ENCODE measurements around the gene ARPP21.

Gene ARPP21

DNA sequence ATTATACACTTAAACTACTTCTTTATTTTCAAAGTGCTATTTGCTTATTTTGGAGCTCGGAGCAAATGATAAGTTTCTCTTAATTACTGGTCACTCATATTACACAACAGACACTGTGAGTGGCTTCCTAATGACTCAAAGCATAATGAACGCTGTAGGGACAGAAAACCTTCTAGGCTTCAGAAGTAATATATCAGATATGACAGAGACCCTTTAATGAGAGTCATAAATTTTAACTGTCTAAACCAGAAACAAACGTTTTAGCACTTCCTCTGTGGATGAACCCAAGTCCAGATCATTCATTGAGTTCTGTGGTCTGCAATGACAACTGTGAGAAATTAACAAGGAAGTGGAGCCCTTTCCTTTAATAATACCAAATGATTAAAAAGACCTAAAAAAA lies 66.6 kb downstream of the ARPP21 start:
- no peak overlapping the region for H3K27ac ChIP-seq (ENCODE audit: extremely low read depth, low read depth, low read length)
- no peaks in the 10 kb centered on the region for H3K4me1 ChIP-seq (ENCODE audit: control insufficient read depth, insufficient read depth, low read length)
- TF ChIP-seq ZBTB48 (tag by site-specific recombination; IDR thresholded peaks at IDR 0.05), result no peak
- TF ChIP-seq, protein P1, sequence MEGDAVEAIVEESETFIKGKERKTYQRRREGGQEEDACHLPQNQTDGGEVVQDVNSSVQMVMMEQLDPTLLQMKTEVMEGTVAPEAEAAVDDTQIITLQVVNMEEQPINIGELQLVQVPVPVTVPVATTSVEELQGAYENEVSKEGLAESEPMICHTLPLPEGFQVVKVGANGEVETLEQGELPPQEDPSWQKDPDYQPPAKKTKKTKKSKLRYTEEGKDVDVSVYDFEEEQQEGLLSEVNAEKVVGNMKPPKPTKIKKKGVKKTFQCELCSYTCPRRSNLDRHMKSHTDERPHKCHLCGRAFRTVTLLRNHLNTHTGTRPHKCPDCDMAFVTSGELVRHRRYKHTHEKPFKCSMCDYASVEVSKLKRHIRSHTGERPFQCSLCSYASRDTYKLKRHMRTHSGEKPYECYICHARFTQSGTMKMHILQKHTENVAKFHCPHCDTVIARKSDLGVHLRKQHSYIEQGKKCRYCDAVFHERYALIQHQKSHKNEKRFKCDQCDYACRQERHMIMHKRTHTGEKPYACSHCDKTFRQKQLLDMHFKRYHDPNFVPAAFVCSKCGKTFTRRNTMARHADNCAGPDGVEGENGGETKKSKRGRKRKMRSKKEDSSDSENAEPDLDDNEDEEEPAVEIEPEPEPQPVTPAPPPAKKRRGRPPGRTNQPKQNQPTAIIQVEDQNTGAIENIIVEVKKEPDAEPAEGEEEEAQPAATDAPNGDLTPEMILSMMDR (tag by site-specific recombination; IDR thresholded peaks at IDR 0.05), result no peak
- TF ChIP-seq, protein P2, sequence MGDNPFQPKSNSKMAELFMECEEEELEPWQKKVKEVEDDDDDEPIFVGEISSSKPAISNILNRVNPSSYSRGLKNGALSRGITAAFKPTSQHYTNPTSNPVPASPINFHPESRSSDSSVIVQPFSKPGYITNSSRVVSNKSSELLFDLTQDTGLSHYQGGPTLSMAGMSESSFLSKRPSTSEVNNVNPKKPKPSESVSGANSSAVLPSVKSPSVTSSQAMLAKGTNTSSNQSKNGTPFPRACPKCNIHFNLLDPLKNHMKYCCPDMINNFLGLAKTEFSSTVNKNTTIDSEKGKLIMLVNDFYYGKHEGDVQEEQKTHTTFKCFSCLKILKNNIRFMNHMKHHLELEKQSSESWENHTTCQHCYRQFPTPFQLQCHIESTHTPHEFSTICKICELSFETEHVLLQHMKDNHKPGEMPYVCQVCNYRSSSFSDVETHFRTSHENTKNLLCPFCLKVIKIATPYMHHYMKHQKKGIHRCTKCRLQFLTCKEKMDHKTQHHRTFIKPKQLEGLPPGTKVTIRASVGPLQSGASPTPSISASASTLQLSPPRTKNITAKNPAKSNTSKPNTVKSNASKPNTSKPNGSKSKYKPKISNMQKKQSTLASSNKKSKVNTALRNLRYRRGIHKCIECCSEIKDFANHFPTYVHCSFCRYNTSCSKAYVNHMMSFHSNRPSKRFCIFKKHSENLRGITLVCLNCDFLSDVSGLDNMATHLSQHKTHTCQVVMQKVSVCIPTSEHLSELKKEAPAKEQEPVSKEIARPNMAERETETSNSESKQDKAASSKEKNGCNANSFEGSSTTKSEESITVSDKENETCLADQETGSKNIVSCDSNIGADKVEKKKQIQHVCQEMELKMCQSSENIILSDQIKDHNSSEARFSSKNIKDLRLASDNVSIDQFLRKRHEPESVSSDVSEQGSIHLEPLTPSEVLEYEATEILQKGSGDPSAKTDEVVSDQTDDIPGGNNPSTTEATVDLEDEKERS (tag by site-specific recombination; IDR thresholded peaks at IDR 0.05), result no peak
- no peak for TF ChIP-seq ZNF585B (tag by site-specific recombination; IDR thresholded peaks at IDR 0.05)
- TF ChIP-seq HOXD13 (CRISPR knock-in tag; IDR thresholded peaks at IDR 0.05; ENCODE audit: borderline replicate concordance), result no peak
- TF ChIP-seq ZNF114 (tag by site-specific recombination; IDR thresholded peaks at IDR 0.05), result no peak
- TF ChIP-seq SCRT2 (tag by site-specific recombination; IDR thresholded peaks at IDR 0.05), result no peak
- no peak for TF ChIP-seq ZNF623 (tag by site-specific recombination; IDR thresholded peaks at IDR 0.05)
- no peak for TF ChIP-seq SP7 (tag by site-specific recombination; IDR thresholded peaks at IDR 0.05)
- TF ChIP-seq, protein P3, sequence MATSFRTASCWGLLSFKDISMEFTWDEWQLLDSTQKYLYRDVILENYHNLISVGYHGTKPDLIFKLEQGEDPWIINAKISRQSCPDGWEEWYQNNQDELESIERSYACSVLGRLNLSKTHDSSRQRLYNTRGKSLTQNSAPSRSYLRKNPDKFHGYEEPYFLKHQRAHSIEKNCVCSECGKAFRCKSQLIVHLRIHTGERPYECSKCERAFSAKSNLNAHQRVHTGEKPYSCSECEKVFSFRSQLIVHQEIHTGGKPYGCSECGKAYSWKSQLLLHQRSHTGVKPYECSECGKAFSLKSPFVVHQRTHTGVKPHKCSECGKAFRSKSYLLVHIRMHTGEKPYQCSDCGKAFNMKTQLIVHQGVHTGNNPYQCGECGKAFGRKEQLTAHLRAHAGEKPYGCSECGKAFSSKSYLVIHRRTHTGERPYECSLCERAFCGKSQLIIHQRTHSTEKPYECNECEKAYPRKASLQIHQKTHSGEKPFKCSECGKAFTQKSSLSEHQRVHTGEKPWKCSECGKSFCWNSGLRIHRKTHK (tag by site-specific recombination; IDR thresholded peaks at IDR 0.05), result no peak
- TF ChIP-seq ZNF341 (tag by site-specific recombination; IDR thresholded peaks at IDR 0.05; ENCODE audit: low read depth), result no peak
- TF ChIP-seq ZNF214 (tag by site-specific recombination; IDR thresholded peaks at IDR 0.05; ENCODE audit: borderline replicate concordance), result no peak
- TF ChIP-seq, protein P4, sequence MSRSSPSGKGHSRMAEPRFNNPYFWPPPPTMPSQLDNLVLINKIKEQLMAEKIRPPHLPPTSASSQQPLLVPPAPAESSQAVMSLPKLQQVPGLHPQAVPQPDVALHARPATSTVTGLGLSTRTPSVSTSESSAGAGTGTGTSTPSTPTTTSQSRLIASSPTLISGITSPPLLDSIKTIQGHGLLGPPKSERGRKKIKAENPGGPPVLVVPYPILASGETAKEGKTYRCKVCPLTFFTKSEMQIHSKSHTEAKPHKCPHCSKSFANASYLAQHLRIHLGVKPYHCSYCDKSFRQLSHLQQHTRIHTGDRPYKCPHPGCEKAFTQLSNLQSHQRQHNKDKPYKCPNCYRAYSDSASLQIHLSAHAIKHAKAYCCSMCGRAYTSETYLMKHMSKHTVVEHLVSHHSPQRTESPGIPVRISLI (tag by site-specific recombination; IDR thresholded peaks at IDR 0.05), result no peak
- no peak for TF ChIP-seq SP3 (tag by site-specific recombination; IDR thresholded peaks at IDR 0.05)
- TF ChIP-seq ZNF555 (tag by site-specific recombination; conservative IDR thresholded peaks at IDR 0.05), result no peak
- TF ChIP-seq ZNF621 (tag by site-specific recombination; IDR thresholded peaks at IDR 0.05), result no peak
- no peak overlapping the region for H3K4me3 ChIP-seq (ENCODE audit: low read depth, low read length)
- no peaks in the 10 kb centered on the region for H3K36me3 ChIP-seq (ENCODE audit: control insufficient read depth in 2 of 2, insufficient read depth in 1 of 2, low read length in 2 of 2)
- ChIA-PET CTCF (no interaction called here), POLR2A (no interaction called here)
- H3K9me3 ChIP-seq (ENCODE audit: control insufficient read depth, insufficient read depth, low read depth, low read length), result no peaks in the 10 kb centered on the region

DNA sequence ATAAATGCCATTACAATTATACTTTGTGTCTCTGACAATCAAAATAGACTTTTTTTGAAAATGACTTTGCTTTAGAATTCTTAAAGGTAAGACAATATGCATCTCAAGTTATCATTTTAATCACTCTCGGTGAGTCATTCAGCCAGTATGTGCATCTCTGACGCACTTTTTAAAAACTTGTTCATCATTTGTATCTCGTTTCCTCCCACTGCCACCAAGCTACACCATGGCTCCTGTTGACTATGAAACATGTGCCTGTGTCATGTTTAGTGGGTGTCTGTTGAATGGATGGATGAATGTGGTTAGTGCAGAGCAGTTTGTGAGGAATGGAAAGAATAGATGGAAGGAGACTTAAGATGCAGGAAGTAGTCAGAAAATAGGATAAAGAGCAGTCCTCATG lies 68.6 kb downstream of the ARPP21 start:
- Histone ChIP-seq H3K27ac (ENCODE audit: extremely low read depth, low read depth, low read length) (no peak overlapping the region), H3K36me3 (ENCODE audit: control insufficient read depth in 2 of 2, insufficient read depth in 1 of 2, low read length in 2 of 2) (no peaks in the 10 kb centered on the region), H3K9me3 (ENCODE audit: control insufficient read depth, insufficient read depth, low read depth, low read length) (no peaks in the 10 kb centered on the region), H3K4me1 (ENCODE audit: control insufficient read depth, insufficient read depth, low read length) (no peaks in the 10 kb centered on the region), H3K4me3 (ENCODE audit: low read depth, low read length) (no peak overlapping the region)
- POLR2A ChIA-PET, result no interaction called here
- CTCF ChIA-PET, result no interaction called here
- TF ChIP-seq ZNF514 (tag by site-specific recombination; IDR thresholded peaks at IDR 0.05), result no peak
- TF ChIP-seq, protein P5, sequence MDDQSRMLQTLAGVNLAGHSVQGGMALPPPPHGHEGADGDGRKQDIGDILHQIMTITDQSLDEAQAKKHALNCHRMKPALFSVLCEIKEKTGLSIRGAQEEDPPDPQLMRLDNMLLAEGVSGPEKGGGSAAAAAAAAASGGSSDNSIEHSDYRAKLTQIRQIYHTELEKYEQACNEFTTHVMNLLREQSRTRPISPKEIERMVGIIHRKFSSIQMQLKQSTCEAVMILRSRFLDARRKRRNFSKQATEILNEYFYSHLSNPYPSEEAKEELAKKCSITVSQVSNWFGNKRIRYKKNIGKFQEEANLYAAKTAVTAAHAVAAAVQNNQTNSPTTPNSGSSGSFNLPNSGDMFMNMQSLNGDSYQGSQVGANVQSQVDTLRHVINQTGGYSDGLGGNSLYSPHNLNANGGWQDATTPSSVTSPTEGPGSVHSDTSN (CRISPR knock-in tag; IDR thresholded peaks at IDR 0.05), result no peak
- no peak for TF ChIP-seq YY2 (tag by site-specific recombination; IDR thresholded peaks at IDR 0.05)
- no peak for TF ChIP-seq ZBTB1 (tag by site-specific recombination; IDR thresholded peaks at IDR 0.05)
- TF ChIP-seq ZNF830 (tag by site-specific recombination; IDR thresholded peaks at IDR 0.05; ENCODE audit: low read depth), result no peak
- no peak for TF ChIP-seq IKZF3 (tag by site-specific recombination; IDR thresholded peaks at IDR 0.05)
- TF ChIP-seq ZNF768 (tag by site-specific recombination; IDR thresholded peaks at IDR 0.05), result no peak
- TF ChIP-seq, protein P6, sequence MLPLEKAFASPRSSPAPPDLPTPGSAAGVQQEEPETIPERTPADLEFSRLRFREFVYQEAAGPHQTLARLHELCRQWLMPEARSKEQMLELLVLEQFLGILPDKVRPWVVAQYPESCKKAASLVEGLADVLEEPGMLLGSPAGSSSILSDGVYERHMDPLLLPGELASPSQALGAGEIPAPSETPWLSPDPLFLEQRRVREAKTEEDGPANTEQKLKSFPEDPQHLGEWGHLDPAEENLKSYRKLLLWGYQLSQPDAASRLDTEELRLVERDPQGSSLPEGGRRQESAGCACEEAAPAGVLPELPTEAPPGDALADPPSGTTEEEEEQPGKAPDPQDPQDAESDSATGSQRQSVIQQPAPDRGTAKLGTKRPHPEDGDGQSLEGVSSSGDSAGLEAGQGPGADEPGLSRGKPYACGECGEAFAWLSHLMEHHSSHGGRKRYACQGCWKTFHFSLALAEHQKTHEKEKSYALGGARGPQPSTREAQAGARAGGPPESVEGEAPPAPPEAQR (tag by site-specific recombination; IDR thresholded peaks at IDR 0.05), result no peak
- TF ChIP-seq ZNF16 (tag by site-specific recombination; IDR thresholded peaks at IDR 0.05; ENCODE audit: low read depth), result no peak
- TF ChIP-seq, protein P7, sequence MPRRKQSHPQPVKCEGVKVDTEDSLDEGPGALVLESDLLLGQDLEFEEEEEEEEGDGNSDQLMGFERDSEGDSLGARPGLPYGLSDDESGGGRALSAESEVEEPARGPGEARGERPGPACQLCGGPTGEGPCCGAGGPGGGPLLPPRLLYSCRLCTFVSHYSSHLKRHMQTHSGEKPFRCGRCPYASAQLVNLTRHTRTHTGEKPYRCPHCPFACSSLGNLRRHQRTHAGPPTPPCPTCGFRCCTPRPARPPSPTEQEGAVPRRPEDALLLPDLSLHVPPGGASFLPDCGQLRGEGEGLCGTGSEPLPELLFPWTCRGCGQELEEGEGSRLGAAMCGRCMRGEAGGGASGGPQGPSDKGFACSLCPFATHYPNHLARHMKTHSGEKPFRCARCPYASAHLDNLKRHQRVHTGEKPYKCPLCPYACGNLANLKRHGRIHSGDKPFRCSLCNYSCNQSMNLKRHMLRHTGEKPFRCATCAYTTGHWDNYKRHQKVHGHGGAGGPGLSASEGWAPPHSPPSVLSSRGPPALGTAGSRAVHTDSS (tag by site-specific recombination; IDR thresholded peaks at IDR 0.05), result no peak
